ENCODE results near the gene VPS37B. TPM values are rescaled to one million over a fixed set of nuclear protein-coding genes. Genes with fewer than 3 reads are reported as not detected.

Gene VPS37B
- total RNA-seq, 1 experiment from 2014 or later, result 12.3 TPM

DNA sequence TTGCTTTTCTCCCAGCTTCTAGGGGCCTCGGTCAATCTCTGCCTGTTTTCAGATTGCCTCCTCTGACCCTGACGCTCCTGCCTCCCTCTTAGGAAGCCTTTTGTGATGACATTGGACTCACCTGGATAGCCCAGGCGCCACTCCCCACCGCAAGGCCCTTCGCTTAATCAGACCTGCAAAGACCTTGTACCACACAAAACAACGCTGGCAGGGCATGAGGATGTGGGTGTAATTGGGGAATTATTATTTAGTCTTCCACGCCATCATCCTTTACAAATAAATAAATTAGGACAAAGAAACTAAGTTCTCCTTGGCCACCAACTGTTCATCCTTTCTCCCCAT is 7.7 kb upstream of the VPS37B start:
- H3K9me3 Mint-ChIP-seq, result peaks cover 2 to 3% of the 10 kb centered on the region in 2 experiments; a peak in 1 of 5 replicates
- Histone ChIP-seq H3T11ph (ENCODE audit: low read length) (no peak overlapping the region), H3K4me2 (ENCODE audit: insufficient read depth, insufficient read length, low read length) (no peak overlapping the region), H2BK20ac (ENCODE audit: low read depth, low read length, poor library complexity, severe bottlenecking) (no peak overlapping the region), H2AK5ac (ENCODE audit: insufficient read length, low read length) (no peak overlapping the region), H3K23me2 (ENCODE audit: insufficient read length, low read depth, low read length, poor library complexity, severe bottlenecking) (no peaks in the 10 kb centered on the region), H3K23ac (ENCODE audit: insufficient read length, low read depth, low read length) (no peak overlapping the region), H2BK5ac (ENCODE audit: insufficient read length, low read length) (no peak overlapping the region), H3K18ac (ENCODE audit: insufficient read length, low read depth, low read length) (no peak overlapping the region), H3K27me3 (ENCODE audit: insufficient read depth, low read length) (no peaks in the 10 kb centered on the region), H2AFZ (ENCODE audit: low read length) (no peak overlapping the region), H3K27ac (ENCODE audit: insufficient read length, low read depth, low read length) (no peak overlapping the region), H3K79me2 (ENCODE audit: insufficient read depth, low read length) (no peaks in the 10 kb centered on the region), H3K4ac (ENCODE audit: low read depth, low read length) (no peak overlapping the region), H4K5ac (ENCODE audit: insufficient read length, low read depth, low read length) (no peak overlapping the region), H3K56ac (ENCODE audit: insufficient read length, low read depth, low read length) (no peak overlapping the region), H4K91ac (ENCODE audit: insufficient read length, low read depth, low read length) (no peak overlapping the region), H2BK12ac (ENCODE audit: insufficient read length, low read depth, low read length) (no peak overlapping the region), H3K4me1 (ENCODE audit: insufficient read depth, low read length) (0 out of 2 replicates have a peak, but pooled peaks cover 2% of the 10 kb centered on the region), H2BK120ac (ENCODE audit: low read depth, low read length, poor library complexity, severe bottlenecking) (no peak overlapping the region), H3K14ac (ENCODE audit: insufficient read depth, low read length) (no peak overlapping the region; the same call in 1 of the 2 replicates), H2BK15ac (ENCODE audit: low read depth, low read length) (no peak overlapping the region), H3K9me3 (ENCODE audit: control insufficient read depth, low read depth, low read length) (no peaks in the 10 kb centered on the region), H4K8ac (replicated peaks; ENCODE audit: insufficient read length, low read depth, low read length) (no peak overlapping the region), H3K79me1 (ENCODE audit: insufficient read depth, low read depth, low read length, poor library complexity, severe bottlenecking) (no peaks in the 10 kb centered on the region), H3K9ac (ENCODE audit: extremely low read depth, insufficient read length, low read length) (no peak overlapping the region), H4K20me1 (ENCODE audit: control insufficient read depth, insufficient read depth, insufficient read length) (no peaks in the 10 kb centered on the region)
- H3K36me3 Mint-ChIP-seq (ENCODE audit: insufficient read depth in 1 of 3, low read depth in 3 of 3), result no peaks in the 10 kb centered on the region; a peak in 1 of 7 replicates
- no peak overlapping the region for H3K4me3 Mint-ChIP-seq
- TF ChIP-seq, protein P1, sequence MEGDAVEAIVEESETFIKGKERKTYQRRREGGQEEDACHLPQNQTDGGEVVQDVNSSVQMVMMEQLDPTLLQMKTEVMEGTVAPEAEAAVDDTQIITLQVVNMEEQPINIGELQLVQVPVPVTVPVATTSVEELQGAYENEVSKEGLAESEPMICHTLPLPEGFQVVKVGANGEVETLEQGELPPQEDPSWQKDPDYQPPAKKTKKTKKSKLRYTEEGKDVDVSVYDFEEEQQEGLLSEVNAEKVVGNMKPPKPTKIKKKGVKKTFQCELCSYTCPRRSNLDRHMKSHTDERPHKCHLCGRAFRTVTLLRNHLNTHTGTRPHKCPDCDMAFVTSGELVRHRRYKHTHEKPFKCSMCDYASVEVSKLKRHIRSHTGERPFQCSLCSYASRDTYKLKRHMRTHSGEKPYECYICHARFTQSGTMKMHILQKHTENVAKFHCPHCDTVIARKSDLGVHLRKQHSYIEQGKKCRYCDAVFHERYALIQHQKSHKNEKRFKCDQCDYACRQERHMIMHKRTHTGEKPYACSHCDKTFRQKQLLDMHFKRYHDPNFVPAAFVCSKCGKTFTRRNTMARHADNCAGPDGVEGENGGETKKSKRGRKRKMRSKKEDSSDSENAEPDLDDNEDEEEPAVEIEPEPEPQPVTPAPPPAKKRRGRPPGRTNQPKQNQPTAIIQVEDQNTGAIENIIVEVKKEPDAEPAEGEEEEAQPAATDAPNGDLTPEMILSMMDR (conservative IDR thresholded peaks at IDR 0.05), result no peak
- peaks cover 12 to 13% of the 10 kb centered on the region in 2 experiments for H3K4me1 Mint-ChIP-seq
- no peak overlapping the region for H3K27ac Mint-ChIP-seq
- DNase-seq, result no peak
- WGBS (ENCODE audit: extremely low coverage, insufficient read length, low lambda C conversion rate), result no CpG with 5 or more reads among the region's 7 CpGs
- H3K27me3 Mint-ChIP-seq (ENCODE audit: low read depth), result peaks cover 52% of the 10 kb centered on the region
